ENCODE data around the gene ADH6.

- no peak for TF ChIP-seq CTCF (IDR thresholded peaks at IDR 0.05)
- no peak for TF ChIP-seq POLR2A (IDR thresholded peaks at IDR 0.05)
- TF ChIP-seq POLR2AphosphoS5 (IDR thresholded peaks at IDR 0.05; ENCODE audit: insufficient read depth in 1 of 2, low read depth in 1 of 2) = no peak
Observed at GRCh38 chr4:99186029-99186428, 33.0 kb downstream of the ADH6 start.

All from vagina (tissue), 2 donors.